ELR (cell line): ENCODE data around the gene ASAP2.

Experiments used
- DNase-seq: peaks from one replicate; pipeline ENCODE4 v3.0.0-alpha.2; 2015; ENCODE audit warnings: low read depth

Gene ASAP2

DNA sequence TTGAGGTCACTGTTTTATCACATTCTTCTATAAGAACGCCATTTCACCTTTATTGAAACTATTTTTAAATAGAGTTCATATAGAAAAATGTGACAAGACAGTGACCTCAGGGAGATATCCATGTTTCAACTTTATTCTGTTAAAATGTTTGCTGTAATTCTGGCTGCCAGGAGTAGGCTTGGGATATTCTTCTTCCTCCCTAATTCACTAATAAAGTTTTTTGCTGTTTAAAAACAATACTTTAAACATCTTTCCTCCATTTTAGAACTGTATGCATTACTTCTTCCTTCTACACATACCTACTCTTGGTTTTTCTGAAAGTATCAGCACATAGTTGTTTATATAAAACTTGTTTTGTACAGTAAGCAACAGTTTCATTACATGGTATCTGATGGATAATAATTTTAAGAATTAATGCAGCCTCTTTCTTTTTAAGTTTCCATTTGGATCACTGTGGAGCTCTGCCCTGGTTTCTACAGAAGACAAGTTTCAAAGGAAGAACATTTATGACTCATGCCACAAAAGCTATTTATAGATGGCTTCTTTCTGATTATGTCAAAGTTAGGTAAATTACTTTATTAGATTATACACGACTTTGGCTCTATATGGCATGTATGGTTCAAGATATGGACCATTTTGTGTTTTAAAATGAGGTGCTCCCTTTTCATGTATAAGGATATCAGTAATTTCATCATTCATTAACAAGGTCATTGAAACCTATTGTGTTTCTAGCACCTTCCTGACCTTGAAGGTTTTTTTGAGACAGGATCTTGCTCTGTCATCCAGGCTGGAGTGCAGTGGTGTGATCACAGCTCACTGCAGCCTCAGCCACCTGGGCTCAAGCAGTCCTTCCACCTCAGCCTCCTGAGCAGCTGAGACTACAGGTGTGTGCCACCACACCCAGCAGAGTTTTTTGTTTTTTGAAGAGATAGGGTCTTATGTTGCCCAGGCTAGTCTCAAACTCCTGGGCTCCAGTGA is 224.0 kb downstream of the ASAP2 start:
- DNase-seq: peak; percentile 32

DNA sequence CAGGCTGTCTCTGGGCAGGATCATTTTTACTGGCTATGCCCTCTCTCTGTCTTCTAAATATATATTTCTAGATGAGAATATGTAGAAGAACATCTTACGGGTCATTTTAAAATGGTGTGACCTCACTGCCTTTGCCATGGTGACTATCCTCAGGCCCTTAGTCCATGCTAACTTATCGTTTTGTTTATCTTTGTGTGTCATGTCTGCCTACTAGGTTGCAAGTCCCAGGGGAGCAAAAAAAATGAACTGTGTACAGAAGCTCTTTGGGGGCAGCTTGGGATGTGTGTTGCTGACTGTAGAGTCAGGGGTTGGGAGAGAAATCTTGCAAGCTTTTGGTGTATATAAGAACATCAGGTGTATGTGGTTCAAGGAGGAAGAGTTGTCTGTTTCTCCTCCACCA is 227.9 kb downstream of the ASAP2 start:
- DNase-seq: no peak

DNA sequence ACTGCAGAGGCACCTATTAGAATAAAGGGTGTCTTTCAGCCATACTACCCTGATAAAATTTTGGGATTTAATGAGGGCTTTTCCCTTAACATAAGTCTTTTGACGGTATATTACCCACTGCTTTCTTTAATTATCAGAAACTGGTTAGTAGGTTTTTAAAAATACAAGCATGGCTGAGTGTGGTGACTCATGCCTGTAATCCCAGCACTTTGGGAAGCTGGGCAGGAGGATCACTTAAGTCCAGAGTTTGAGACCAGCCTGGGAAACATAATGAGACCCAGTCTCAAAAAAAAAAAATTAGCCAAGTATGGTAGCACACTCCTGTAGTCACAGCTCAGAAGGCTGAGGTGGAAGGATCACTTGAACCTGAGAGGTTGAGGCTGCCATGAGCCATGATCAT is 232.9 kb downstream of the ASAP2 start:
- peak; percentile 29 for DNase-seq

DNA sequence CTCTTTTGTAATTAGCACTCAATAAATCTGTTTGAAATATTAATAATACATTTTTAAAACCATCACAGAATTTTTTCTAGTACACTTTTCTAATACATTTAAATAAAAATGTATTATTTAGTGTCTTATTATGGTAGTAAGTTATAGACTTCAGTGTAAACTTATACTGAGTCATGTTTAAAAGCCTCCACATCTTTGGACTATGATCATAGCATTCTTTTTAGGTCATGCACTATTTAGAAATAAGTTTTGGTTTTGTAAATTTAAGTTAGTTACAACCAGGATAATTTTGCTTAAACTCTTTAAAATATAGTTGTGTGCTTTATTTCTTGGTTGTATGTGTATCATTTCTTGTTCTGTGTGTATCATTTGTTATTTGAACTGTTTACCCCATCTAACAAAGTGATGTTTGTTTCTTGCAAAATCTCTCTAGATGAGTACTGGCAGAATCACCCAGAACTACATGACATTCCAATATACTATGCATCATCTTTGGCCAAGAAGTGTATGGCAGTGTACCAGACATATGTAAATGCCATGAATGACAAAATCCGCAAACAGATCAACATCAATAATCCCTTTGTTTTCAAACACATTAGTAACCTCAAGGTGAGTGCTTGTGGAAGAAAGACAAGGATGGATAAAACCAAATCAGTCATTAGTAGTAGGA is 233.6 kb downstream of the ASAP2 start:
- peak; percentile 73 for DNase-seq

DNA sequence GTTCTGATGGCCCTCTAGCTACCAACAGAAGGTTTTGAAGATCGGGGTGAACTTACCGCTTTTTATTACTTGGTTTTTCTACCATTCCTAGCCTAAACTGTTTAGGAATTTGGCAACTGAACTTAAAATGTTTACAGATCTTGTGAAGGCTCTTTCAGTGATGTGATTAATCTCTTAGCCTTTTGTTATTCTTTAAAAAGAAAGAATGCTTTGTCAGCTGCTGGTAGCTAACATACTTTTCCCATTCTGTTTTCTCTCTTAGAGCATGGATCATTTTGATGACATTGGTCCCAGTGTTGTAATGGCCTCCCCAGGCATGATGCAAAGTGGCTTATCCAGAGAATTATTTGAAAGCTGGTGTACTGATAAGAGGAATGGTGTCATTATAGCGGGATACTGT is 234.9 kb downstream of the ASAP2 start:
- DNase-seq: no peak

DNA sequence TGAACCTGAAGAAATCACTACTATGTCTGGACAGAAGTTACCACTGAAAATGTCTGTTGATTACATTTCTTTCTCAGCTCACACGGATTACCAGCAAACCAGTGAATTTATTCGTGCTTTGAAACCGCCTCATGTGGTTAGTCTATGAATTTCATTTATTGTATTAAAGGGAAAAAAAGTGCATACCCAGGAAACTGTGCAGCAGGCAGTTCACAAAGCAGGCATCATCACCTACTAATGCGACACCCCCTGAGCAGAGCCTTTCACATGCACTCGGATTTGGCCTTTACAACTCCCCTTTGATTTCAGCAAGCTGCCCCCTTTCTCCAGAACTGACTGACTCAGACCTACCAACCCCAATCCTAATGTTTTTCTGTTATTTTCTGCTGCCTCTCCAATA is 236.9 kb downstream of the ASAP2 start:
- DNase-seq: no peak

DNA sequence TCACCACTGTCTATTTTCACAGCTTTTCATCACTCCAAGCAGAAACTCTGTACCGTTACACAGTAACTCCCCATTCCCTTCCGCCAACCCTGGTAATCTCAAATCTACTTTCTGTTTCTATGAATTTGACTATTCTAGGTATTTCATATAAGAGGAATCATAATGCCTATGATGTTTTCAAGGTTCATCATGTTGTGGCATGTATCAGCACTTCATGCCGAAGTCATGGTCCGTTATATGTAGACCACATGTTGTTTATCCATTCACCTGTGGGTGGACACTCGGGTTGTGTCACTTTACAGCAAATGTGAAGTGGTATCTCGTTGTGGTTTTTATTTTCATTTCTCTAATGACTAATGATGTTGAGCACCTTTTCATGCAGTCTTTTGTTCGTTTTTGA is 238.5 kb downstream of the ASAP2 start:
- no peak for DNase-seq

DNA sequence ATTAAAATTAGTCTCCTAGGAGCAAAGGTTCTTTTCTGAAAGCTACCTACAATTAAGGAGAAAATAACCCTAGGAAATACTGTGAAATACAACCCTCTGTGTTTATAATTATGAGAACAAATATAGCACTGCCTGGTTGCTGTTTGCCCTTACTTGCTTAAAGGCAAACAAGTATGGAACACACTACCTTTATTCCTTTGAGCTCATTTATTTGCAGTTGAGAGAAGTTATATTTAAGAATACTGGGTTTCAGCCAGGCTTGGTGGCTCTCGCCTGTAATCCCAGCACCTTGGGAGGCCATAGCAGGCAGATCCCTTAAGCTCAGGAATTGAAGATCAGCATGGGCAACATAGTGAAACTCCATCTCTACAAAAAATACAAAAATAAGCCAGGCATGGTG is 244.6 kb downstream of the ASAP2 start:
- no peak for DNase-seq
